ENCODE results near the gene SAMD14.
"Not testable (repeated sequence)": the region's sequence is repeated elsewhere in the genome, so short reads cannot be mapped to it uniquely, and the experiment has no call there.

The SAMD14 gene

DNA sequence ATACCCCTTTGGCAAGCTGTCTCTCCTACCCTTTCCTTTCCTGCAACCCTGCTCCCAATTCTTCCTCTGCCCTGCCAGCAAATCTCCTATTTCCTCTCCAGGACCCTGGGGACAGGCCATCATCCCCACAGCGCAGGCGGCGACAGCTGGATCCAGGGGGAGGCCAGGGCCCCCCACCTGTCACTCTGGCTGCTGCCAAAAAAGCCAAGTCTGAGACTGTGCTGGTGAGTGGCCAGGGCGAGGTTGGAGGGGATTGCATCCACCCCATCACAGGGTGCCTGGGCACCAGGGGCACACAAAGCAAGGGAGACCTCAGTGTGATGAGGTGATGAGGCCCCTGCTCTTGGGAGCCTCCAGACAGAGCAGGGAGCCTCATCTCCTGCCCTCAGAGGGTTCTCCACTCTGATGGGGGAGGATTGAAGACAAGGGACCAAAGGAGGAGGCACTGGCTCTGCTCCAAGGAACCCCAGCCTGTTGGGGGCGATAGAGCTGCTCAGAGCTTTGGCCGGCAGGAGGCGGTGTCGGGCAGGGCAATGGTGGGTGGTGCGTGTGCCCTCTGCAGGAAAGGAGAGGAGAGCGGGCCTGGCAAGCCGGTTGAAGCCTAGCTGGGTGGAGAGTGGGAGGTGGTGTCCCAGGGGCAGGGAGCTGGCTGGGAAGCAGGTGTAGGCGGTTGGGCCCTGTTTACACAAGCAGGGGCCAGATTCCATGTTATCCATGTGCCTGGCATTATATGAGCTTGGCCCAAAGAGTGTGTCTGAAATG lies 50.4 kb downstream of the SAMD14 start:
- DNase-seq = no peak

DNA sequence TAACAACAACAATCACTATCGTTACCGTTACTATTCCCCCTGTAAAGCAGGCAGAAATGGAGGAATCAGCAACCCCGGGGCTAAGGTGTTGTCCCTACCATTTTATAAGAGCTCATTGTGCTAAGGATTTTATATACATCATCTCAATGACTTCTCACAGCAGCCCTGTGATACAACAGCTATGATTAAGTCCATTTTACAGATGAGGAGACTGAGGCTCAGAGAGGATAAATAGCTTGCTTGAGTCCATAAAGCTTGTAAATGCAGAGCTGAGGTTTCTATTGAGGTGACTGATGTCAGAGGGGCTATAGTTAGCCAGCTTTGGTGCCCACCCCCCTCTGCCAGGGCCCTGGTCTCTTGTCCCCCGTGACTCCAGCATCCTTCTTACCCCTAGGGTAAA lies 51.5 kb downstream of the SAMD14 start:
- DNase-seq = no peak

DNA sequence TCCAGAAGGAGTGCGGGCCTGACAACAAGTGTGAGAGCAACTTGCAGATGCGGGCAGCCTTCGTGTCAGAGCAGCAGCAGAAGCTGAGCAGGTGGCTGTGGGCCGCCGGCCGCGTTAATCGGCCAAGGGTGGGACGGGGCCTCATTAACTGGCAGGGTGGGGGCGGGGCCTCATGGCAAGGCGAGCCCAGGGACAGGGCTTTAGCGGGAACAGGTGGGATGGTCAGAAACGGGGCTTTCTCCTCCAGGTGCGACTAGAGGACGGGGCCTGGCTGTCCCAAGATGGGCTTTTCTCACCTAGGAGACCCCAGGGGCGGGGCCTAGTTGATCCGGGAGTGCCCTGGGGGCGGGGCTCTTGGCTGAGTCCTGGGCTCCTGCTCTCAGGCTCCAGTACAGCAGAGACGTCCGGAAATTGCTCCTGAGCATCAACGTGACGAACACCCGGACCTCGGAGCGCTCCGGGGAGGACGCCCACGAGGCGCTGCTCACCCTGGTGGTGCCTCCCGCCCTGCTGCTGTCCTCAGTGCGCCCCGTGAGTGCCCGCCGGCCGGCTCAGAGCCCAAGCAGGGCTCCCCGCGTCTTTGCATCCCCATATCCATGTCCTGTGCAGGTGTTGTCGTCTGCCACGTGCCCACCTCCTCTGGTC lies 53.2 kb downstream of the SAMD14 start:
- no peak for DNase-seq

DNA sequence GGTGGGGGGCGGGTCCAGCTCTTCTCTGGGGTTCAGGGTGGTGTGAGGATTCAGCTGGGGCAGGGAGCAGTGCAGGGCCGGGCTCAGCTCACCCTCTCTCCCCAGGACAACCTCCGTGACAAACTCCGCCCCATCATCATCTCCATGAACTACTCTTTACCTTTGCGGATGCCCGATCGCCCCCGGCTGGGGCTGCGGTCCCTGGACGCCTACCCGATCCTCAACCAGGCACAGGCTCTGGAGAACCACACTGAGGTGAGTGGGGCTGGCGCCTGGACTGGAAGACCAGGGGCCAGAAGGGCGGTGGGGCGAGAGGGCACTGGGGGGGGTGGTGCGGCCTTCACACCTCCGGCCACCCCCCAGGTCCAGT lies 53.8 kb downstream of the SAMD14 start:
- no peak for DNase-seq

DNA sequence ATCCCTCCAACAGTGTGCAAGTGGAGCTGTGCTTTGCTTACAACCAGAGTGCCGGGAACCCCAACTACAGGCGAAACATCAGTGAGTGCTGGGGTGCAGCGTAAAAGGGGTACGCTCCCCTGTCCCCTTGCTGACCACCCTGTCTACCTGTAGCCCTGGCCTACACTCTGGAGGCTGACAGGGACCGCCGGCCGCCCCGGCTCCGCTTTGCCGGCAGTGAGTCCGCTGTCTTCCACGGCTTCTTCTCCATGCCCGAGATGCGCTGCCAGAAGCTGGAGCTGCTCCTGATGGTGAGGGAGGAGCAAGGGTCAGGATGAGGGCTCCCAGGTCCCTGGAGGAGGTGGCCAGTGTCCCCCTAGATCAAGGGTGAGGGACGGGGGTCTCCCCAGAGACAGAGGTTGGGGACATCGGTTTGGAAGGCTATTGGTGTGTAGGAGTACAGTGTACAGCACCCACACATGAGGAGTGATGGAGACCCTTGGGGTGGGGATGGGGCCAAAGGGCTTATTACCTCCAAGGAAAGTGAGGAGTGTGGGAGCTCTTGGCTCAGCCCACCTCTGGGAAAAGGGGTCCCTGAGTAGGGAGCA lies 54.4 kb downstream of the SAMD14 start:
- DNase-seq = no peak

DNA sequence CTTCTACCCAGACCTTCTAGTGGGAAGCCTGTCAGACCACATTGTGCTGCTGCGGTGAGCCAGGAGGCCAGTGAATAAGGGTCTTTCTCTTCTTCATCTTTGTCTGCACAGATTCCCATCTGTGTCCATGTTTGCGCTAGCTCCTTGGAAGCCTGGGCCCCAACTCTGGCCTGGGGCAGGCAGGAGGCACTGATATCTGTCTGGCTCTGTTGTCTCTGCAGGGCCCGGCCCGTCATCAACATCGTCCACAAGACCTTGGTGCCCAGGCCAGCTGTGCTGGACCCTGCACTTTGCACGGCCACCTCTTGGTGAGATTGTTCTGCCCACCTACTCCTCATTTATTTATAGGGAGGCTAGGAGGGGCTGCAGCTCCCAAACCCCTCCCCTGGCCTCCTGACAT lies 55.7 kb downstream of the SAMD14 start:
- no peak for DNase-seq

DNA sequence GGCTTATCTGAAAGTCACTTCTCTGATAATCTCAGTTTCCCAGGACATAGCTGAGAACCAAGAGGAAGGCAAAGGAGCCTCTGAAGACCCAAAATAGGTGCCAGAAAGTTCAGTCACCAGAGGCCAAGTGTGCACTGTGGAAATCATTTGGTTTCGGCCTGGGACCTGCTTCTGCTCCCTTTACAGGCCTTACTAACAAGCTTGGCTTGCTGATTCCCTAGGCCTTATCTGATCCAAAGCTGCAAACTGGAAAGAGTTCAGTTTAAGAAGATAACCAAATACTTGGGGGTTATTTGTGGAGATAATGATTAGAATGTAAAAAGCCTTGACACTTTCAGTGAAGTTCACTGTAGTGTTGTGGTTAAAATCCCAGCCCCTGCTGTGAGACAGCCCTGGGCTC lies 57.0 kb downstream of the SAMD14 start:
- no peak for DNase-seq

DNA sequence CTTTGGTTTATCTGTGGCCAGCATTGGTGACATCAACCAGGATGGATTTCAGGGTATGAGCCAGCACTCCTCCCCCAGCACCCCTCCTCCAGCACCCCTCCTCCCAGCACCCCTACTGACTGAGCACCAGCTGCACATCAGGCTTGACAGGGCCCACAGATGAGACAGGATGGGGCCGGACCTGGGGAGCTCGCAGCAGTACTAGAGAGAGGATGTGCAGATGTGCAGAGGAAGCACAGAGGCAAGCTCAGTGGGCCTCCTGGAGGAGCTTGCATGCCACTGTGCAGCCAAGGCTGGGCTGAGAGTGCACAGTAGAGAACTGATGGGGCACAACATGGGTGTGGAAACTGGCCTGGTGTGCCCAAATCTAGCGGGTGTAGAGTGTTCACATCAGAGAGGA lies 57.8 kb downstream of the SAMD14 start:
- no peak for DNase-seq

DNA sequence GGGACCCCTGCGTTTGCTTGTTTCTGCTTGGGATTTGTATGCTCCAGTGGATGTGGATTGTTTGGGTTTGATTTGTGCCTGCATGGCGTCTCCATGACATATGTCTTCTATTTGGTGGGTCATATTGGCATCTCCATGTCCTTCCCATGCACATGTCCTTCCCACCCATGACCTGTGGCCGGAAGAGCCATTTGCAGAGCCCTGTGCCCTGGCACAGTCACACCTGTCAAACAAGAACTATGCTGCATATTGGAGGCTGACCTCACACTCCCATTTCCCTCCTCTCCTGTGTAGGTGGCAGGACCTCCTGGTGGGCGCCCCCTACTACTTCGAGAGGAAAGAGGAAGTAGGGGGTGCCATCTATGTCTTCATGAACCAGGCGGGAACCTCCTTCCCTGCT lies 58.3 kb downstream of the SAMD14 start:
- DNase-seq = no peak

DNA sequence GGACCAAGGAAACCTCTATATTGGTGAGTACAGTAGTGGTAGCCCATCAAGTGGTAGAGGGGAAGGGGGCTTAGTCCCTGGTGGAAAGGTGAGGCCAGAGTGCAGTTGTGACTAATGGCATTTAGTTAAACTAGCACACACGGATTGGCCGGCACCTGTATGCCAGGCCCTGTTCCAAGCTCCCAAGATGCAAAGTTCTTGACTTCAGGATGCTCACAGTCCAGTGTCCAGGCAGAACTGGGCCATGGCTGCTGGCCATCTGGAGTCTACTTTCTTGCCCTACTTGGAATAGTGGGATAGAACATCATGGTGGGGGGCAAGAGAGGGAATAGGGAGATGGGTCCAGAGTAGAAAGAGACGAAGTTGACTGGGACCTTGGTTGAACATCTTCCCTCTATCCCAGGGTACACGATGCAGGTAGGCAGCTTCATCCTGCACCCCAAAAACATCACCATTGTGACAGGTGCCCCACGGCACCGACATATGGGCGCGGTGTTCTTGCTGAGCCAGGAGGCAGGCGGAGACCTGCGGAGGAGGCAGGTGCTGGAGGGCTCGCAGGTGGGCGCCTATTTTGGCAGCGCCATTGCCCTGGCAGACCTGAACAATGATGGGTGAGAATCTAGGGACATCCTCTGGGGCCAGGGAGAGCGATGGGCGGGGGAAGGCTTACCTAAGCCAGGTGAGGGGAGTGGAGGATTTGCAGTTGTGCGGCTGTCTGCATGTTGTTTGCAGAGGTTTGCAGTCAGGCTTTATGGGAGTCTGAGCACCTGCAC lies 58.9 kb downstream of the SAMD14 start:
- no peak for DNase-seq

DNA sequence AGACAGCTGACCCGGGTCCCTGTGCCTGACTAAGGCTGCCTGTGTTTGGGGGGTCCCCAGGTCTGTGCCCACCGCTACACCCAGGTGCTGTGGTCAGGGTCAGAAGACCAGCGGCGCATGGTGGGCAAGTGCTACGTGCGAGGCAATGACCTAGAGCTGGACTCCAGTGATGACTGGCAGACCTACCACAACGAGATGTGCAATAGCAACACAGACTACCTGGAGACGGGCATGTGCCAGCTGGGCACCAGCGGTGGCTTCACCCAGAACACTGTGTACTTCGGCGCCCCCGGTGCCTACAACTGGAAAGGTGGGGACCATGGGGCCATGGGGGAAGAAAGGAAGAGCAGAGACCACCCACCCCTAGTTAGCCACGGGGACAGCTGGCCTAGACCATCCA lies 62.0 kb downstream of the SAMD14 start:
- DNase-seq = no peak

DNA sequence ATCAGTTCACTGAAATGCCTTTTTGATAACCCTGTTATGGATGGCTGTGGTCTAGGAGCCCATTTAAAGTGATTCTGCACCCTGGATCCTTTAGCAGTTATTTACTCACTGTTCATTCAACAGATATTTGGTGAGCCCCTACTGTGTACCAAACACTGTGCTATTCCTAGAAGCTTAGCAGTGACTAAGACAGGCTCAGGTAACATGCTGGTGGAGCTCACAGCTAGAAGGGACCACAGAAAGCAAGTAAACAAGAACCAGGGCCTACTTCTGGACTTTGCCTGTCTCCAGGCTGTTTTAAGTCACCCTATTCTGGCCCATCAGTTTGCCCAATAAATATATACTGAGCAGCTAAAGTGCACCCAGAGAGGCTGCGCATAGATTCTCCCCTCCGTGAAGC lies 63.0 kb downstream of the SAMD14 start:
- DNase-seq = no peak

DNA sequence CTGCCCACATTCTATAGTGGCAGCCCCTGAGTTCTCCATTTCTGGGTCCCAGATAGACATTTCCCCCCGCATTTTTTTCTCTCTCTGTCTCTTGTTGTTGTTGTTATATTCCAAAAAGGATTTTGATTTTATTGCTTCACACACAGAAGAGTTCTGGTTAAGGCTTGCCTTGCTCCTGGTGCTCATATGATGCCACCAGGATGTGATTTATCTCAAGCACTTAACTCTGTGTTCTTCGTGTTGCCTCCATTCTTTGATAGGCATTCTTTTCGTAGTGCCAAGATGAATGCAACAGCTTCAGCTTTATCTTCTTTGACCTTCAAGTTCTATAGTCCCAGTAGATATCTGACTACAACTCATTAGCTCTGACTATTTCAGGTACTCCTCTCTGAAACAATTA lies 64.9 kb downstream of the SAMD14 start:
- no peak for DNase-seq

DNA sequence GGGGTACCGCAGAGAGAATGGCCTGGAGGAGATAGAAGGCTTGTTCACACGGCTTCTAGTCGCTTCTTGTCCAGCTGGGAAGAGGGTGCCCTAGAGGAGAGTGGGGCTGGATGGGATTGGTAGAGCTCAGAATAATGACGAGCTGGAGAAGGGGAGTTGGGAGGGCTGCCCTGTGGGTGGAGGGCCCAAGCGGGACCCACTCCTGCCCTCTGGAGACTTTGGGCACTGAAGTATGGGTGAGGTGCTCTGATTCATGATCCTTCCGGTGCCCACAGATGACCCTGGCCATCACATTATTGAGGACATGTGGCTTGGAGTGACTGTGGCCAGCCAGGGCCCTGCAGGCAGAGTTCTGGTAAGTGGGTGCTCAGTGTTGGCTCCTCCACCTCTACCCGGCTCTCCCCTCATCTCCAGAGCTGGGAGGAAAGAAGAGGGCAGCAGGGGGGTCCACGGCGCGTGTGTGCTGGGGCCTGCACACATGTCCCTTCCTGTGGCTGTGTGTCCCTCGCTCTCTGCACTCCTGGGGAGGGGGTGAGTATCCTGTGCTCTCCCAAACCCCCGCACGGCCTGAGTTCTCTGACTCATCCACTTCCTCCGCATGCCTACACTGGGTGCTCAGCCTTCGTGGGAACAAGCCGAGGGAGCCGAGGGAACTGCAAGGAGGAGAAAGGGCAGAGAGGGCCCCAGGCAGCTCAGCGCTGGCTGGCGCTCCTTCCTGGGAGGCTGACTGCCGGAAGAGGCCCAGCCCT lies 65.5 kb downstream of the SAMD14 start:
- peak in 7 of 51 donors; percentile 10 to 62 (median 28) for DNase-seq

DNA sequence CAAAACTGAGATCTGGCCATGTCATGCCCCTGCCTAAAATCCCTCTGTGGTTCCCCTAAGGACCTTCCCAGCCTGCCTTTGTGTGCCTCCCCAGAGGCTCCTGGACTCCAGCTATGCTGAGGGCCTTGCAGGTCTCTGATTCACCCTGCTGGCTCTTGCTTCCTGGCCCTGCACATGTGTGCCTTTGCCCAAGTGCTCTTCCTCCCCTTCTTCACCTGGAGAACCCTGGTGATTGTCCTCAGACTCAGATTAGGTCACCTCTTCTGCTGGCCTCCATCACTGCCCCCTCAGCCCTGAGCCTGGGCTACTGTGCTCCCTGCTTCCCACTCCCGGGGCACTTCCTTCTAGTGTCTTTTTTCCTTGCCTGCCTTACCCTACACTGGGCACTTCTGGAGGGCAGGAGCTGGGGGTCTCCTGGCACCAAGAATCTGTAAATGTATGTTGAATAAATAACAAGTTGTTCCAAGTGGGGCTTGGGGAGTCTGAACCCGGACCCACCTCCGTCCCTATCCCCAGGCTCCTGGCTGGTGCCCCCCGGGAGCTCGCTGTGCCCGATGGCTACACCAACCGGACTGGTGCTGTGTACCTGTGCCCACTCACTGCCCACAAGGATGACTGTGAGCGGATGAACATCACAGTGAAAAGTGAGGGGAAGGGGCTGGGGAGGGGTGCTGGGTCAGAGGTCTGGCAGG lies 66.3 kb downstream of the SAMD14 start:
- peak in 1 of 51 donors; percentile 4 for DNase-seq

DNA sequence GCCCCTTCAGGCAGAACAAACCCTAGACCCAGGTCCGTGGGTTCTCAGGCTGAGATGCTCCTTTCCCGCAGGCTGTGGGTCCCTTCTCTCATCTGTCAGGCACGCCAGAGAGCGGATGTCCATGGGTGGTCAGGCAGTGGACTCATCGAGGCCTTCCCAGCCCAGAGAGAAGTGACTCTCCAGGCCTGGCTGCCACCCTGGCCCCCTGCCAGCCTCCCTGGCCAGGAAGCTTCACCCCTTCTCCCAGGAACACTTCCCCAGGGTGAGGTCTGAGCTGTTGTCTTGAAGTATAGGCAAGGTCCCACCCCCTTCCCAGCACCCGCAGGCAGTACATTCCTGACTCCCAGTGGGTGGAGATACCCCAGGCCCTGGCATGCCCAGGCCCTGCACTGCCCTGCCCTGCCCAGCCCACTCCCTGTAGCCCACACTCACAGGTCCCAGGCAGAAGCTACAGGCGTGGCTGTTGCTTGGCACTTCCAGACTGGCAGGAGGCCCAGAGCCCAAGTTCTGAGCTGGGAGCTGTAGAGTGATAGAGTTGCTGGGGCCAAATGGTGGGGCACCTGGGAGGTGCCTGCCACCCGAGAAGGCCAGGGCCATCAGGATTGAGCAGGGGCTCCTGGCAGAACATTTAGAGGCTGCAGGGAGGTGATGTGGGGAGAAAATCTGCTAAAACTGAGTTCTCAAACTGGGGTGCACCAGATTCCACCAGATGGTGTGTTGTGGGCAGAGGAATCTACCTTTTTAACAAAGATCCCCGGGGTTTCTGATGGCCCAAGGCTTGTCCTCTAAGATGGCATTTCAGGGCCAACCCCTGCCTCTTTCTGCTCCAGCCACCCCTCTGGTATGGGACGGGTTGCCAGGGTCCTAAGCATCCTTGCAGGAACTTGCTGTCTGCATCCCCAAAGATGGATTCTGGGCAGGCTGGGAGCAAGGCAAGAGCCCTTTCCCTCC lies 67.4 kb downstream of the SAMD14 start:
- DNase-seq = peak in 8 of 51 donors; percentile 5 to 52 (median 17)

DNA sequence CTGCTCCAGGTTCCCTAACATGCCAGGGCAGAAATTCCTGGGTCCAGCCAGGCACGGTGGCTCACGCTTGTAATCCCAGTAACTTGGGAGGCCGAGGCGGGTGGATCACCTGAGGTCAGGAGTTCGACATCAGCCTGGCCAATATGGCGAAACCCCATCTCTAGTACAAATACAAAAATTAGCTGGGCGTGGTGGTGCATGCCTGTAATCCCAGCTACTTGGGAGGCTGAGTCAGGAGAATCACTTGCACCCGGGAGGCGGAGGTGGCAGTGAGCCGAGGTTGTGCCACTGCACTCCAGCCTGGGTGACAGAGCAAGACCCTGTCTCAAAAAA lies 68.3 kb downstream of the SAMD14 start:
- DNase-seq = not testable (repeated sequence)

DNA sequence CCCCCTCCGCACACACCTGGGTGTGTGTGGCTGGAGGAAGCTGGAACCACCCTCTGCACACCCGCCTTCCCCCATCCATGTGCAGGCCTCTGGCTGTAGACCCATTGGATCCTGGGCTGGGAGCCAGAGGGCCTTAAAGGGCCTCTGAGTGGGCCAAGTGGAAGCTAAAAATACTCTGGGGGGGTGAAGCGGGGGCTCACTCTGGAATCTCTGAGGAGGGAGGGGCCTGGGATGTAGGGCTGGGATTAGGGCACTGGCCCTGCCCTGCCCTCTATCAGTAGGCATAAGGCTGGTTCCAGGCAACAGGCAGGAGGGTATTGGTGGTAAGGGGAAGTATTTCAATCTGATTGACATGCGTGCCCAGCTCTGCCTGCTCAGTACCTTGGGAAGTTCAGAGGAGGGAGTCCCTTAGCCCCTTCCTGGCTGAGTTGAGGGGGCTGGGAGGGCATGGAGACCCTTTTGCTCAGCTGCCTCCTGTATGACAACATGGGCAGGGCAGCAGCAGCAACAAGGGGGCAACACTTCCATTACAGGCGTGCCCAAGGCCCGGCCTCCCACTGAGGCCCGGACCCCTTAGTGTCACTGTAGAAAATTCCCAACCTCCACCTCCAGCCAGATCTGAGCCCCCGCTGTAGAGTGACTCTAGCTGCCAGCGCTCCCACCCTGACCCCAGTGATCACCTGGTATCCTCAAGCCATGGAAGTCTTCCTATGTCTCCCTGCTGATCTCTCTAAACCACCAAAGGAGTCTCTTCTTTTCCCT lies 68.8 kb downstream of the SAMD14 start:
- DNase-seq = peak in 28 of 51 donors; percentile 9 to 70 (median 41)

All from hypothalamus (tissue), 51 donors.